Stimulated activated CD8-positive, alpha-beta memory T cell treated with anti-CD3 and anti-CD28 coated beads, Interleukin-12 subunit alpha, Interleukin-12 subunit beta, amount 100 ng/mL, for 4 hours (primary cell): Measurements from ENCODE around the gene TMEM60.

Experiments used
- DNase-seq: peaks from one replicate; pipeline ENCODE4 v3.0.0-alpha.2; 2020; ENCODE audit warnings: low read depth

Gene TMEM60

GRCh38 chr7:77770316-77770715 is 27.9 kb downstream of the TMEM60 start:
- DNase-seq, result no peak

- no peak for DNase-seq
Measured at GRCh38 chr7:77766801-77767605, 31.2 kb downstream of the TMEM60 start.

GRCh38 chr7:77765906-77766800 is 32.1 kb downstream of the TMEM60 start:
- DNase-seq, result no peak

GRCh38 chr7:77765481-77765880 is 32.8 kb downstream of the TMEM60 start:
- DNase-seq, result no peak

- DNase-seq, result no peak
Measured at GRCh38 chr7:77760809-77761453, 37.3 kb downstream of the TMEM60 start.

GRCh38 chr7:77759294-77759889 is 38.8 kb downstream of the TMEM60 start:
- DNase-seq, result no peak

- no peak for DNase-seq
Measured at GRCh38 chr7:77757589-77757988, 40.6 kb downstream of the TMEM60 start.

- no peak for DNase-seq
Measured at GRCh38 chr7:77753173-77753572, 45.1 kb downstream of the TMEM60 start.

- DNase-seq, result no peak
Measured at GRCh38 chr7:77752016-77752415, 46.2 kb downstream of the TMEM60 start.

GRCh38 chr7:77747718-77748117 is 50.5 kb downstream of the TMEM60 start:
- no peak for DNase-seq

- DNase-seq, result no peak
Measured at GRCh38 chr7:77747178-77747577, 51.1 kb downstream of the TMEM60 start.

- no peak for DNase-seq
Measured at GRCh38 chr7:77746824-77747165, 51.4 kb downstream of the TMEM60 start.

- no peak for DNase-seq
Measured at GRCh38 chr7:77746164-77746823, 51.9 kb downstream of the TMEM60 start.

GRCh38 chr7:77745746-77746145 is 52.5 kb downstream of the TMEM60 start:
- no peak for DNase-seq
